KMS-11 (cell line): ENCODE measurements around the gene TBCB.

Experiments
- H2AFZ ChIP-seq: fragments of 200-600 bp; sonication (generic); 2 replicates; pipeline ENCODE4 v1.6.1; 2016; ENCODE audit warnings: antibody characterized with exemption, mixed run types, low read depth
- H3K27ac ChIP-seq: fragments of 200-600 bp; sonication (generic); 2 replicates; pipeline ENCODE4 v1.6.1; 2016; ENCODE audit warnings: mild to moderate bottlenecking, mixed run types
- H3K27me3 ChIP-seq: fragments of 200-600 bp; sonication (generic); 2 replicates; pipeline ENCODE4 v1.6.1; 2017; ENCODE audit warnings: mild to moderate bottlenecking, low read depth, mixed run types, moderate library complexity; ENCODE audit not compliant: insufficient read depth
- H3K36me3 ChIP-seq: fragments of 200-600 bp; sonication (generic); 2 replicates; pipeline ENCODE4 v1.6.1; 2017; ENCODE audit warnings: mild to moderate bottlenecking, mixed run types; ENCODE audit not compliant: insufficient read depth
- H3K4me1 ChIP-seq: fragments of 200-600 bp; sonication (generic); 2 replicates; pipeline ENCODE4 v1.6.1; 2016; ENCODE audit warnings: mild to moderate bottlenecking, low read depth, mixed run types; ENCODE audit not compliant: poor library complexity, severe bottlenecking
- H3K4me2 ChIP-seq: fragments of 200-600 bp; sonication (generic); 2 replicates; pipeline ENCODE4 v1.7.0; 2016; ENCODE audit warnings: mild to moderate bottlenecking, mixed run types
- H3K4me3 ChIP-seq: fragments of 200-600 bp; sonication (generic); IDR thresholded peaks from 2 replicates; pipeline ENCODE4 v1.6.1; 2017; ENCODE audit warnings: low read depth, low read length, mixed read lengths; ENCODE audit not compliant: insufficient read depth
- H3K79me2 ChIP-seq: fragments of 200-600 bp; sonication (generic); 2 replicates; pipeline ENCODE4 v1.6.1; 2016; ENCODE audit warnings: low read depth, mixed run types; ENCODE audit not compliant: insufficient read depth
- H3K9ac ChIP-seq: fragments of 200-600 bp; sonication (generic); 2 replicates; pipeline ENCODE4 v1.6.1; 2016; ENCODE audit warnings: mild to moderate bottlenecking, mixed run types
- H4K20me1 ChIP-seq: fragments of 200-600 bp; sonication (generic); 2 replicates; pipeline ENCODE4 v1.6.1; 2016; ENCODE audit warnings: mild to moderate bottlenecking, mixed run types; ENCODE audit not compliant: insufficient read depth
- CTCF ChIP-seq: fragments of 200-600 bp; sonication (generic); conservative IDR thresholded peaks from 2 replicates; pipeline ENCODE4 v1.6.1; 2017; ENCODE audit warnings: low read depth, mild to moderate bottlenecking, antibody characterized with exemption, low read length, moderate library complexity, mixed read lengths

Gene TBCB

GRCh38 chr19:36108684-36109083 lies 6.6 kb upstream of the TBCB start:
- Histone ChIP-seq H3K9ac (no peak overlapping the region), H3K36me3 (no peaks in the 10 kb centered on the region), H3K4me2 (no peak overlapping the region), H3K4me3 (no peak overlapping the region), H3K27me3 (no peaks in the 10 kb centered on the region), H4K20me1 (no peaks in the 10 kb centered on the region), H3K4me1 (peaks cover 14% of the 10 kb centered on the region), H3K27ac (no peak overlapping the region), H3K79me2 (no peaks in the 10 kb centered on the region; the same call in 1 of the 2 replicates), H2AFZ (no peak overlapping the region)
- TF ChIP-seq CTCF = no peak

GRCh38 chr19:36110487-36111199 lies 4.6 kb upstream of the TBCB start, which contains the start of gene OVOL3:
TSS of gene OVOL3 (plus strand) at chr19:36111143. CDS start at chr19:36111203, 60 bp downstream.
- H3K4me3 ChIP-seq = no peak within 1 kb of the TSS
- no peak for TF ChIP-seq CTCF

GRCh38 chr19:36111200-36111539 lies 4.1 kb upstream of the TBCB start:
- TF ChIP-seq CTCF = no peak
- Histone ChIP-seq H3K79me2 (no peaks in the 10 kb centered on the region; the same call in 1 of the 2 replicates), H4K20me1 (no peaks in the 10 kb centered on the region), H3K27me3 (no peaks in the 10 kb centered on the region), H3K27ac (no peak overlapping the region), H3K9ac (no peak overlapping the region), H3K36me3 (no peaks in the 10 kb centered on the region), H3K4me2 (no peak overlapping the region), H3K4me3 (no peak overlapping the region), H2AFZ (no peak overlapping the region), H3K4me1 (peaks cover 8% of the 10 kb centered on the region)

More at GRCh38 chr19:36110487-36111199, 4.6 kb upstream of the TBCB start, which contains the start of gene OVOL3:
- H3K4me1 ChIP-seq = peaks cover 11% of the 10 kb centered on the region
- H3K4me2 ChIP-seq = no peak within 1 kb of the TSS
- H2AFZ ChIP-seq = no peak within 1 kb of the TSS
- H3K79me2 ChIP-seq = no peaks in the 10 kb centered on the region; the same call in 1 of the 2 replicates
- H3K27ac ChIP-seq = no peak within 1 kb of the TSS
- no peak within 1 kb of the TSS for H3K9ac ChIP-seq
- H3K36me3 ChIP-seq = no peaks in the 10 kb centered on the region
- no peaks in the 10 kb centered on the region for H4K20me1 ChIP-seq
- H3K27me3 ChIP-seq = no peaks in the 10 kb centered on the region

- Histone ChIP-seq H3K4me3 (no peak overlapping the region), H3K9ac (no peak overlapping the region), H3K79me2 (no peaks in the 10 kb centered on the region; the same call in 1 of the 2 replicates), H3K27ac (no peak overlapping the region), H3K27me3 (no peaks in the 10 kb centered on the region), H3K36me3 (peaks cover 3% of the 10 kb centered on the region; the same call in 1 of the 2 replicates), H4K20me1 (no peaks in the 10 kb centered on the region), H2AFZ (no peak overlapping the region), H3K4me1 (peaks cover 12% of the 10 kb centered on the region), H3K4me2 (no peak overlapping the region)
- no peak for TF ChIP-seq CTCF
Observed at GRCh38 chr19:36112678-36113077, 2.6 kb upstream of the TBCB start.
